Parathyroid adenoma (tissue), 2 donors: Measurements from ENCODE around the gene CLIP1.

Experiments
- H2AFZ ChIP-seq: fragments of 300-600 bp; sonication (generic); one replicate; pipeline ENCODE4 v1.7.0; 2017; ENCODE audit warnings: antibody characterized with exemption, mild to moderate bottlenecking
- H3K27ac ChIP-seq: fragments of 300-600 bp; sonication (generic); one replicate; pipeline ENCODE4 v1.7.0; 2017
- H3K27me3 ChIP-seq: fragments of 300-600 bp; sonication (generic); one replicate; pipeline ENCODE4 v1.7.0; 2017; ENCODE audit warnings: low read length; ENCODE audit not compliant: control insufficient read depth, insufficient read depth
- H3K36me3 ChIP-seq: fragments of 300-600 bp; sonication (generic); one replicate; pipeline ENCODE4 v1.7.0; 2017; ENCODE audit warnings: low read length; ENCODE audit not compliant: control insufficient read depth, insufficient read depth
- H3K4me1 ChIP-seq: fragments of 300-600 bp; sonication (generic); one replicate; pipeline ENCODE4 v1.7.0; 2017; ENCODE audit warnings: control low read depth
- H3K4me2 ChIP-seq: fragments of 300-600 bp; sonication (generic); one replicate; pipeline ENCODE4 v1.7.0; 2017; ENCODE audit warnings: low read length
- H3K4me3 ChIP-seq: fragments of 300-600 bp; sonication (generic); one replicate; pipeline ENCODE4 v1.7.0; 2017; ENCODE audit warnings: low read depth, low read length
- H3K79me2 ChIP-seq: fragments of 300-600 bp; sonication (generic); one replicate; pipeline ENCODE4 v1.7.0; 2017; ENCODE audit warnings: control low read depth
- H3K9ac ChIP-seq: fragments of 300-600 bp; sonication (generic); one replicate; pipeline ENCODE4 v1.7.0; 2017; ENCODE audit warnings: mild to moderate bottlenecking
- H3K9me3 ChIP-seq: fragments of 300-600 bp; sonication (generic); one replicate; pipeline ENCODE4 v1.7.0; 2017; ENCODE audit warnings: low read length; ENCODE audit not compliant: control insufficient read depth
- TF ChIP-seq, protein P1 (sequence below): fragments of 300-600 bp; sonication (generic); IDR thresholded peaks from one replicate; pipeline ENCODE4 v1.7.0; 2017; ENCODE audit warnings: antibody characterized with exemption, mild to moderate bottlenecking
- donor health status: primary hyperparathyroidism.

CLIP1 gene

DNA sequence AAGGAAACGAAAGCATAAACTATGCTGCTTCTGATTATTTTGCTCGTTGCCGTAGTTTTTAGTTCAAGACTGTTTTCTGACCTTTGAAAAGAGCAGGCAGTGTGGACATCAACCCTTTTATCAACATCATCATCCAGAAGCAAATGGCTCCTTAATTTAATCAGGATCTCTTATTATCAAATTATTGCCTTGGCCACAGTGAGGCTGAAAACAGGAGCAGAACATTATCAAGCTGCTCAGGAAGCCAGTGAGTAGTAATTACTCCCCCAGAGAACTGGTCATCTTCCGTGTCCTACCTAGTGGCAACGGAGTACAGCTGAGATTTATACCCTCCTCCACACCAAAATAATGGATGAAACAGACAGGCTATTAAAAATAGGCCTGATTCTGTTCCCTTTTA, 194.4 kb downstream of the CLIP1 start:
- H3K27ac ChIP-seq: no peak overlapping the region

GRCh38 chr12:122227341-122227740, 195.1 kb downstream of the CLIP1 start:
- Histone ChIP-seq H3K27ac (no peak overlapping the region), H3K9ac (no peak overlapping the region), H3K4me2 (no peak overlapping the region), H3K36me3 (no peaks in the 10 kb centered on the region), H2AFZ (no peak overlapping the region), H3K27me3 (no peaks in the 10 kb centered on the region), H3K4me1 (peaks cover 5% of the 10 kb centered on the region), H3K79me2 (peaks cover 21% of the 10 kb centered on the region), H3K9me3 (no peaks in the 10 kb centered on the region), H3K4me3 (no peak overlapping the region)
- TF ChIP-seq, protein P1, sequence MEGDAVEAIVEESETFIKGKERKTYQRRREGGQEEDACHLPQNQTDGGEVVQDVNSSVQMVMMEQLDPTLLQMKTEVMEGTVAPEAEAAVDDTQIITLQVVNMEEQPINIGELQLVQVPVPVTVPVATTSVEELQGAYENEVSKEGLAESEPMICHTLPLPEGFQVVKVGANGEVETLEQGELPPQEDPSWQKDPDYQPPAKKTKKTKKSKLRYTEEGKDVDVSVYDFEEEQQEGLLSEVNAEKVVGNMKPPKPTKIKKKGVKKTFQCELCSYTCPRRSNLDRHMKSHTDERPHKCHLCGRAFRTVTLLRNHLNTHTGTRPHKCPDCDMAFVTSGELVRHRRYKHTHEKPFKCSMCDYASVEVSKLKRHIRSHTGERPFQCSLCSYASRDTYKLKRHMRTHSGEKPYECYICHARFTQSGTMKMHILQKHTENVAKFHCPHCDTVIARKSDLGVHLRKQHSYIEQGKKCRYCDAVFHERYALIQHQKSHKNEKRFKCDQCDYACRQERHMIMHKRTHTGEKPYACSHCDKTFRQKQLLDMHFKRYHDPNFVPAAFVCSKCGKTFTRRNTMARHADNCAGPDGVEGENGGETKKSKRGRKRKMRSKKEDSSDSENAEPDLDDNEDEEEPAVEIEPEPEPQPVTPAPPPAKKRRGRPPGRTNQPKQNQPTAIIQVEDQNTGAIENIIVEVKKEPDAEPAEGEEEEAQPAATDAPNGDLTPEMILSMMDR: no peak

More for the DNA sequence above, 194.4 kb downstream of the CLIP1 start:
- H3K4me1 ChIP-seq: peaks cover 5% of the 10 kb centered on the region
- no peaks in the 10 kb centered on the region for H3K9me3 ChIP-seq
- no peak overlapping the region for H3K9ac ChIP-seq
- no peaks in the 10 kb centered on the region for H3K27me3 ChIP-seq
- H2AFZ ChIP-seq: no peak overlapping the region
- TF ChIP-seq, protein P1: no peak
- peaks cover 16% of the 10 kb centered on the region for H3K79me2 ChIP-seq
- H3K4me3 ChIP-seq: no peak overlapping the region
- H3K4me2 ChIP-seq: no peak overlapping the region
- no peaks in the 10 kb centered on the region for H3K36me3 ChIP-seq

GRCh38 chr12:122226366-122227125, 195.9 kb downstream of the CLIP1 start:
- H3K27ac ChIP-seq: peak overlapping the region; percentile 33
- H3K79me2 ChIP-seq: peaks cover 24% of the 10 kb centered on the region
- H3K4me2 ChIP-seq: peak overlapping the region; percentile 62
- peaks cover 5% of the 10 kb centered on the region for H3K4me1 ChIP-seq
- H2AFZ ChIP-seq: peak overlapping the region; percentile 86
- H3K9me3 ChIP-seq: no peaks in the 10 kb centered on the region
- peak overlapping the region; percentile 17 for H3K4me3 ChIP-seq
- TF ChIP-seq, protein P1: no peak
- no peaks in the 10 kb centered on the region for H3K27me3 ChIP-seq
- H3K36me3 ChIP-seq: no peaks in the 10 kb centered on the region
- no peak overlapping the region for H3K9ac ChIP-seq

- TF ChIP-seq, protein P1: no peak
- peak within 1 kb of the TSS; percentile 89 for H3K27ac ChIP-seq
- H3K36me3 ChIP-seq: no peaks in the 10 kb centered on the region
Observed at GRCh38 chr12:122225683-122226365, 196.6 kb downstream of the CLIP1 start, which contains the start of gene DIABLO. DIABLO (minus strand) TSS chr12:122226052; CDS start chr12:122226014, 38 bp downstream.

More at GRCh38 chr12:122225683-122226365, 196.6 kb downstream of the CLIP1 start, which contains the start of gene DIABLO:
- Histone ChIP-seq H3K4me3 (peak within 1 kb of the TSS; percentile 92), H3K9me3 (no peaks in the 10 kb centered on the region), H2AFZ (peak within 1 kb of the TSS; percentile 90), H3K9ac (peak within 1 kb of the TSS; percentile 56), H3K27me3 (no peaks in the 10 kb centered on the region), H3K79me2 (peaks cover 26% of the 10 kb centered on the region), H3K4me1 (peaks cover 5% of the 10 kb centered on the region), H3K4me2 (peak within 1 kb of the TSS; percentile 73)
